ENCODE results near the gene USH2A.
"Not testable (repeated sequence)": the region's sequence is repeated elsewhere in the genome, so short reads cannot be mapped to it uniquely, and the experiment has no call there.

USH2A gene

DNA sequence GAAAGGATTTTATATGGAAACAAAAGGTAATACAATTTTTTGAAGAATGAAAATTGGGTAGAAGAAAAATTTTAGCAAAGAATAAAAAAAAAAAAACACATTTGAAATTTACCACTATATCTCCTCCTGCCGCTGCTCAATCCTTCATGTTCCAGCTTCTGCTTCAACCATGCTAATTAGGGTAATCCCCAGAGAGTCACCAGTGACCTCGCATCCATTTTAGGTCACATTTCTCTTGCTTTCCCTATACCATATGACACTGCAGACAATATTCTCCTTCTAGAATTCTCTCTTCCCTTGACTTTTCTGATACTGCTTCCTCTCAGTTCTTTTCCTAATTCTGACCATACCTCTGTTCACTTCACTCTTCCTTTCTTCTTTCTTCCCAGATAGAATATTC, 237.1 kb downstream of the USH2A start:
- DNase-seq = no peak

DNA sequence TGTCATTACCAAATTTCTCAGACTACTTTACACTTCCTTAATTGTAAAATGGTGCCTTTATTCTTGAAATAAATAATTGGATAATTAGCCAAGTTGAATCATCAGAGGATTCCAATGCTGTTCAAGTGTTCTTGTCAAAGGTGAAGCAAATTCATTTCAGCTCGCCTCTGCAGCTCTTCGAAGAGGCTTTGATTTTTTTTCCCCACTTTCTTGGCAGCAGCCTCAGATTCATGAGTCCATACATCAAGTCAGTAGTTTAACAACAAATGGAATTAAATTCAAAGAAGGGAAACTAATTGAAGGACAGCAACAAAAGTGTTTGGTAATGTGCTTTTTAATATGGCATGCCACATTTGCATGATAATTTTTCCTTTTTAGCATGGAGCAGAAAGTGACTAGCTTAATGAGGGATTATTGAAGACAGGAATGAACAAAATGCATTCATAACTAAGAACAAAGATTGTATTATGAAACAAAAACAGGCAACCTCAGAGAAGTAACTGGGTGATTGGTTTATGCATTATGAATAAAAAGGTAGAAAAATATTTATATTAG, 239.0 kb downstream of the USH2A start:
- DNase-seq = no peak

DNA sequence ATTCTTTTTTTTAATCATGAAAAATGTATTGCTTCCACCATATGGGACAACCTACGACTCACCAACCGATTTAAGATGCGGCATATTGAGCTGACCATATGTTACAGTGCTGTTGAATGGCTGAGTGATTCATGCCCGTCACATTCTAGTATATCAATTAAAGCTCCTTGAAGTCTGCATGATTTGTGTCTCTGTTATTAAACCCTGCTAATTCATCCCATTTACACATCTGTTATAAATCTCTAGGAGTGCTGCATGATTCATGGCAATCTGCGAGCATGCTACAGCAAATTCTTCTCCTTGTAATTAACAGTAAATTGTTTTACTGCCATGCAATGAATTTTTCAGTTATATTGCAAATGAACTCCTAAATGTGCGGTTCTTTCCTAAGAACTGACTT, 239.8 kb downstream of the USH2A start:
- no peak for DNase-seq

DNA sequence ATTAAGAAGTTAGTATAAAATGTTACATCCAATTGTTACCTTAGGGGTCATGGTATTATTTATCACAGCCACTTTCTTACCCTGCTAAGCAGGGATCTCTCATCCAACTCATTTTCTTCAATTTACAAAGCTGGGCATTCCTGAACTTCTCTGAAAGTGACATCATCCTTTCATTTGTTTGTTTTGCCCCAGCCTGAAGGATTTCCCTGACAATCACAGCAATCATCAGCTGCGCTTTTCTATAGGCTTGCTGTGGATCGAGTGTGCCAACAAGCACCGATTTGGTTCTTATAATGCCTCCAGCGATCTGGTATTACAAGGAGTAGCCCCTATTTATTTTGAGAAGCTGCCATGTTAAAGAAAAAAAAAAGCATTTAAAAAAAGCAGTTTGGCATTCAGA, 240.2 kb downstream of the USH2A start:
- no peak for DNase-seq

DNA sequence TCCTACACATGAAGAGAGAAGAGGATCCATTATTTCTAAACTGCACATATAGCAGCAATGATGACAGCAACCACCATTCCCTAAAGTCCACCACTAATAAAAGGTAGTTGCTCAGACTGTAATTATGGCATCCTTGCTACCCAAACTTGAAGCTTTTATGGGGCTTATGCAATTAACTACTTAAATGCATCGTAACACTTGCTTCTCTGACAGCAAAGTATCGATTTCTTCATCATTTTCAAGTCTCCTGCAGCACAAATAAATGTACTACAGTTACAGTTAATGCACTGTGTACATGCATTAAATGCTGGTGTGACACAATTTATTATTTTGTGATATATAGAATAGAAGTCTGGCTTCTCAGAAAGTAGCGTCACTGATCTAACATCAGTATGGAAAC, 241.7 kb downstream of the USH2A start:
- DNase-seq = no peak

DNA sequence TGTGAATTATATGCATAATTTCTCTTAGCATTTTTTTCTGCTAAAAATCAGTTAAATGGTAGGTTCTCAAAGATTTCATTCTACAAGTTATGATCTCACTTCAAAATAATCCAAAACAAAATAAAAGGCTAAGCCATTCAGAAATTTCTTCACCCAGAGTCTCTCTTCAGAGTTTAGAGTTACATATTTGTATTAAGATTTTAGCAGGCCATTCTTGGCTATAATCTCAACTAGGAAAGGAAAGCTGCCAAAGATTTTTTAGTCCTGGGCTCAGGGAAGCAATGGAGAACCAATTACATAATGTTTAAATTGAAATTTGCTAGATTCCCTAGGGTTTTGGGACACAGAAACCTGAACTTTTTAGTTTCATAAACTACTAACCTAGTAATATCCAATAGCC, 245.0 kb downstream of the USH2A start:
- DNase-seq = no peak

DNA sequence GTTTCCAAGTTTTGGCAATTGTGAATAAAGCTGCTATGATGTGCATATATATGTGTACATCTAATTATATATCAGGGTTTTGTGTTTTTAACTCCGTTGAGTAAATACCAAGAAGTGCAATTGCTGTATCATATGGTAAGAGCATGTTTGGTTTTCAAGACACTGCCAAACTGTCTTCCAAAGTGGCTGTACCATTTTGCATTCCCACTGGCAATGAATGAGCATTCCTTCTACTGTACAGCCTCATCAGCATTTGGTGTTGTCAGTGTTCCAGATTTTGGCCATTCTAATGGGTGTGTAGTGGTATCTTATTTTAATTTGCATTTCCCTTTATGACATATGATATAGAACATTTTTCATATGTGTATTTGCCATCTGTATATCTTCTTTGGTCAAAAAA, 246.3 kb downstream of the USH2A start:
- DNase-seq = no peak

DNA sequence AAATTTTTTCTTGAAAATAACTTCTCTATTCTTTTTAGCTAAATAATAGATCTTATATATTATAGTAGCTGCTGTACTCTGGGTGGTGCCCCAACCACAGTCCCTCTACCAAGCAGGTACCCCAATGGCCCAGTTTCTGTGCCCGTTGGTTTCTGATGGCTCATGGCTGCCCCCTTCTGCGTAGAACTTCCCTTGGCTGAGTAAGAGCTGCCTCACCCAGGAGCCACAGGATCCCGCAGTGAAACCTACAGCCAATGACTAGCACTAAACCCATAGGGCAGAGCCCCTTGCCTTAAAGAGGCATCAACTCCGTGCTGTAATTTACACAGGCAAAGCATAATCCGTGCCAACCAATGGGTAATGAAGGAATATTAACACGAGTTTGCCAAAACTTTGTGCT, 247.5 kb downstream of the USH2A start:
- no peak for DNase-seq

DNA sequence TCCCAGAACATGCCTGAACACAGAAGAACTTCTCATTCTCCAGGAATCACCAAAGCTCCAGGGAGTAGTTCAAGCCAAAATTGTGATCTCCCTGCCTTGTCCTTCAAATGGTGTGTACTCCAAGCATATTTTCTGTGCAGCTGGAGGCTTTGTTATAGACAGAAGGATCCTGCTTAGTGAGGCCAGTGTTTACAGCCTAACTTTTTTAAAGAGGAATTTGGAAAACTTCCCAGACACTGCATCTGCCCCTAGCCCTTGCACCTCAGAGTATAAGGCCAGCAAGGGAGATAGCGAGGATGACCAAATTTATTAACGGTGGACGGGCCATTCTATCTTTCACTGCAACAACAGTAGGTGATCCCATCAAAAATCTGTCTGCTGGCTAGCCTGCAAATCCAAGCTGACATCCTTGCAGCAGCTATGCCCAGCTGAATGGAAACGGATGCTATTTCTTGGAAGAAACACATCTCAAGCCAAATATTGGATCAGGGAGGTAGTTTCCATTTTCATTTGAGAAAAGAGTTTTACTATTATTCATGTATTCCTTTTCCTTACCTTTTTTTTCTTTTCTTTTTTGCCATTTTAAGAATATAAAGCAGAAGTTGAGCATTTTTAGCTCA, 249.8 kb downstream of the USH2A start:
- DNase-seq = no peak

DNA sequence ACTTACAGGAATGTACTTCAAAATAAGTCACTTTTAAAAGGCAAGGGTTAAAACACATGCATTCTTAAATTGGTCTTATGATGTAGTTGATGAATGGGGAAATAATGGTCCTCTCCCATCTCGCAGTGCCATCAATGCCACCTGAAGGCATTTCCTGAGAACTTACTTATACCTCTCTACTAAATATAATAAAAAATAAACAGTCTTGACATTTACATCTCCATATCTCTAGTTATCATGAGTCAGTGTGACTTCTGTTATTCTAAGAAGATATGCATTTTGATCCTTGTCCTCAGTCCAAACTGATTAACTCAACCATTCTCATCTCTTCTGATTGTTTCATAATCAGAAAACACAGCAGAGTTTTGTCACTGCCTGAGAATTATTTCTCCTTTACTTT, 253.9 kb downstream of the USH2A start:
- DNase-seq = no peak

DNA sequence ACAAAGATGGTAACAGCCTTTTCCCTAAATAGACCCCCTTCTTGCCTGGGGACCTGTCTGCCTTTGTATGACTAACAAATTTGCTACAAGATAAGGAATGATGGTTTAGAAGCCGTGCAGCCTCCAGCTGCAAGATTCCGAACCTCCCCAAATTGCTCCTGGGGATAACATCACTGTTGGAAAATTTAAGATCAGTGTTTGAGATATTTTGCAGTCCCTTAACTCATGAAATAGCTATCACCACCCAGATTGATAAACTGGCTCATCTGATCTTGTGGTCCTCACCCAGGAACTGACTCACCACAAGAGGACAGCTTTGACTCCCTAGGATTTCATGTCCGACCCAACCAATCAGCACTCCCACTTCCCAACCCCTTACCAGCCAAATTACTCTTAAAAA, 254.7 kb downstream of the USH2A start:
- no peak for DNase-seq

DNA sequence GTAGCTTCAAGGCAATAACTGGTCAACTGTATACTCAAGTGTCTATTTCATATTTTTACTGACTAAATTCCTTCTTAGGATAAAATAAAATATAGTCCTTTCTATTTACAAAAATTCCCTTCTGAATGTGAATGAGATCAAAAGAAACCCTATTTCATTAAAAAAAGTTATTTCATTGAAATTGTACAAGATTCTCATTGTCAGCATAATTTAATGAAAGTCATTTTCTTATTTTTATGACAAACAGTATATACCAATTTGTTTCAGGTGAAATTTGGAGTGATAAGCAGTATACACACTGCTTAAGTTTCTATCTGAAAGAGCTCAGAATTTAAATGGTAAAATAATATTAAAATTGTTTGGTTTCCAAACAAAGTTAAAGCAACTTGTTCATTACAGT, 269.2 kb downstream of the USH2A start:
- no peak for DNase-seq

DNA sequence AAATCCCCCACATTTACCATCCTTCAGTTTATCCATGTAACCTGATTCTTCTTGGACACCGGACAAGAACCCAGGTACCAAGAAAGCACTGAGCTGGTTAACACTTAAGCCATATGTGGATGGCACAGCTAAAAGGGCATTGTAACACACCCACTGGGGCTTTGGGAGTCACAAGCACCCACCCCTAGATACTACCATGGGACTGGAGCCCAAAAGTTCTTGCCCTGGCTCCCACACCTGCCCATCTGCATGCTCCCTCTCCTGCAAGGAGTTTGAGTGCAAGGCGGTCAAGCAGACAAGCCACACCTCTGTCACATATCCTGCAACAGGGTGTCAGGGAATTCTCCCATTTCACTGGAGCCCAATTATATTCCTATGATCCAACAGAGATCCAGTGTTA, 270.1 kb downstream of the USH2A start:
- no peak for DNase-seq

DNA sequence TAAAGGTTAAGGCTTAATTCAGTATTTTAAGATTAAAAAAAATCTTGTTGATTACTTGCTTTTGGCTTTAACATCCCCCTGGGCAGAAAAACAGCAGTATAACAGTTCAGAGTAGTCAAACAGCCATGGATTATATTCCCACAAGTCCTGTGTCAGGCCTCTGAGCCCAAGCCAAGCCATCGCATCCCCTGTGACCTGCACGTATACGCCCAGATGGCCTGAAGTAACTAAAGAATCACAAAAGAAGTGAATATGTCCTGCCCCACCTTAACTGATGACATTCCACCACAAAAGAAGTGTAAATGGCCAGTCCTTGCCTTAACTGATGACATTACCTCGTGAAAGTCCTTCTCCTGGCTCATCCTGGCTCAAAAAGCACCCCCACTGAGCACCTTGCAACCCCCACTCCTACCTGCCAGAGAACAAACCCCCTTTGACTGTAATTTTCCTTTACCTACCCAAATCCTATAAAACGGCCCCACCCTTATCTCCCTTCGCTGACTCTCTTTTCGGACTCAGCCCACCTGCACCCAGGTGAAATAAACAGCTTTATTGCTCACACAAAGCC, 277.7 kb downstream of the USH2A start:
- not testable (repeated sequence) for DNase-seq

DNA sequence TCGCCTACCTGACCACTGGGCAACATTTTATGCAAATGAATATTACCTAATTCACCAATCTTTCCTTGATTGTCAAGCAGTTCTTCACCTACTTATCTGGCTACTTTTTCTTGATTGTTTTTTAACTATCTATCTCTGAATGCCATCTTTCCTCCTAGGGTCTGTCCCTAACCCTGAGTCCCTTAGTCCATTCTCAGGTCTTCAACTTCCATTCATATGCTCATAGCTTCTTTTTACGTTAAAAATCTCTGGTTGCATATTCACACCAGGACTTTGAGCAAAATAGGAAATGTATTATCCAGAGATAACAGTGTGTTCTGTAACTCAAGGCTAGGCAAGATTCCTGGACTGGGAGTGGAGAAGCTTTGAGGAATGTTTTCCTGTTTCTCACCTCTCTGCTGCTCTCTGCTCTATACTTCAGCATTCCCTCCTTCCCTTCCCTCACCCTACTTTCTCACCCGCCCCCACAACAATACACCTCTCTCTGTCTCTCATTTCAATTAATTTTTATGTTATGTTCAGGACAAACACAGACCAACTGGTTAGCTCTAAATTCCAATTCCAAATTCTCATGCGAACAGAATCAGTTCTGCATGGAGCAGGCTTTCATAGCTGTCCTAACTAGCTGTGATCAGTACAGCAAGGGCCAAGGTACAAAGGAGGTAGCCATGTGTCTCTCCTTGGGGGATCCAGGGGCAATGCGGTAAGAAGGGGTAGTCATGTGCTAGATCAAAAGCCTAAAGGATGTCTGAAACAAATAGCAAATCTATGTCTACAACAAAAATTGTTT, 278.4 kb downstream of the USH2A start:
- no peak for DNase-seq

DNA sequence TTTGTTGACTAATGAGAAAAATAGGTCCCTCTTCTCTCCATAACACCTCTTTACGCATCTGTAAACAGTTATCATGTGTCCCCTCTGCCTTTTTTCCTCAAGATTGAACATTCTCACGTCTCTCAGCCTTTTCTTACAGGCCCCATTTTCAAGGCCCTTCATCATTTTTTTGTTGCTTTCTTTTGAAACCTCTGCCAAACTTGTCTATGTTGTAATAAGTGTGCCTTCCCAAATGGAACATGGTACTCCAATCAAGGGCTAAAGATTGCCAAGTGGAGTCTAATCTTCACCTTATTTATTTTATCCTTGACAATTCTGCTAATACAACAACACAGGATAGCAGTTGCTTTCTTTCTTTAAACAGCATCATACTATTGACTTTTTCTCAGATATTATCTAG, 280.3 kb downstream of the USH2A start:
- DNase-seq = no peak

DNA sequence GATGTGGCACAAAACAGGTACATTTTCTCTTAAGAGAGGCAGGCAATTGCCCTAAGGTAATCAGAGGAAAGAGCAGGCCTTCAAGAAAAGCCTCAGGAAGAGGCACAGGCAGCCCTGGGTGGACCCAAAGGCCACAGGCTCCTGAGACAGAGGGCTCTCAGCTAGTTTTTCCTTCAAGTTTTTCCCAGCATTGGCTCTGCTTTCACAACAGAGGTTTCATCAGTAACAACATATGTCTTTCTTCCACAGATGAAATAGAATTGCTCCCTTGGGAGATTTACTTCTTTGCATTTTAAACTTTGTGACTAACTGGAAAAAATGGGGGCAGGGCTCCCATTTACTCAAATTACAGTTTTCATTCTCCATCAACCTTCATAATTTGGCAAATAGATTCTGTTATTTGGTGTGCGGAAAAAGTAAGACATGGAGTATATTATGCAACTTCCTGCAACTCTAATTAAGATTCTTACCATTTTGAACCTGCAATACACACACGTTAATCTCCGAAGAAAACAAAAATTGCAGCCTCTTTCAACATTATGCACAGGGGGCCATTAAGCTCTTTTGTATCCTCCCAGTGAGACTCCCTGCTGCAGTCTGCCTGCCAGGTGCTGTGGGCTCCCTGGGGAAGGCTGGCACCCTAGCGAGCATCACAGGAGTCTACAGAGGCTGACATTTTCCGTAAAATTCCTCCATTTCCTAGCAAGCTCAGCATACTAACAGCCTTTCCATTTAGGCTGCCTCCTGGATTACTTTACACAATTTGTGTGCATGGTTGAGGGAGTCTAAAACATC, 282.3 kb downstream of the USH2A start:
- no peak for DNase-seq

DNA sequence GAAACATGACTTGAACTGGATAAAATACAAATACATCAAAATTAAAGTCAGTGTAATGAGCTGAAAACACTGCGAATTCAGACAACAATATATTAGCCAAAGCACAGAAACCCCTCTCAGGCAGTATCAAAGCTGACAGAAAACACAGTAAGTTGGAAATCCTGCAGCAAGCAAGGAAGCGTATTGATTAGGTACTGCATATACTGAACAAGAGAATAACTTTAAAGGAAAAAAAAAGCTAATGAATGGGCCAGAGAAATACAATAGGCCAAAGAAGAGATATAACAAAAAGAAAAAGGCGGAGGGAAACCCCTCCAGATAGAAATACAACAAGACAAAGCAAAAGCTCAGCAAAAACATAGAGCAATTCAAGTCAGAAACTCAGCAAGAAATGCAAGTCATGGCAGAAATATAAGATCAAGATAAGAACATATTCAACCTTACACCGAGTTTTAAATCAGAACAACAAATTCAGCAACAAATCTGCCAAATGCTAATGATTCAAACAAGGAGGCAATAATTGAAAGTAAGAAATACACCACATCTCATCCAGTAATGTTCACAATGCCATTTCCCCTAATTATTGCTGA, 299.0 kb downstream of the USH2A start:
- no peak for DNase-seq

DNA sequence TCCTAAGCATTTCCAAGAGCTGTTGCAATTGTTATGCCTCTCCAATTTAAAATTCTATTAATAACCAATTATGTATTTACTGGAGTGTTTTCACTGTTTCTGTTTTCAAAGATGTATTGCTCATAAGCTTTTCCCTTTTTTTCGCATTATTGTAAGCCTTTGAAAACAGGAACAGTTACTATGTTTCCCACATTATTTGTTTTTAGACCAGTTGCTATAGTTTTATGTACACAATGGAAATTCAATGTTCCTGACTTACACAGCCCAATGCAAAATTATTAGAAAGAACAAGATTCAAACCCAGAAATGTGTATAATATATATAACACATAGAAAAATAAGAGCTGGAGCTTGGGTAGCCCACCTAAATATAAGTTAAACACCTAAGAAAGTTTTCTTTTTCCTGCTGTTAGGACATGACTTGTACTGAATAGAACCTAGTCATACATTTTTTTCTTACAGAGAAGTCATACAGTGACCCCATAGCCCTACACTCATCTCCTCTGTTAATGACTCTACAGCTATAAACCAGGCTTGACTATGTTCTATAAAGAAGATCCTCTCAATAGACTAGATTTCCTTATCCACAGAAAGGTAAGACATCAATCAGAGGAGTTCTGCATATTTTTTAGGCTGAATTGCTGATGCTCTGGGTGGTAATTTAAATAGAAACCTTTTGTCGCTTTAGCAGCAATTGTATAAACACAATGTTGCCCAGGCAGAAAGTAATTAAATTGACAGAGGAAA, 299.6 kb downstream of the USH2A start:
- no peak for DNase-seq

DNA sequence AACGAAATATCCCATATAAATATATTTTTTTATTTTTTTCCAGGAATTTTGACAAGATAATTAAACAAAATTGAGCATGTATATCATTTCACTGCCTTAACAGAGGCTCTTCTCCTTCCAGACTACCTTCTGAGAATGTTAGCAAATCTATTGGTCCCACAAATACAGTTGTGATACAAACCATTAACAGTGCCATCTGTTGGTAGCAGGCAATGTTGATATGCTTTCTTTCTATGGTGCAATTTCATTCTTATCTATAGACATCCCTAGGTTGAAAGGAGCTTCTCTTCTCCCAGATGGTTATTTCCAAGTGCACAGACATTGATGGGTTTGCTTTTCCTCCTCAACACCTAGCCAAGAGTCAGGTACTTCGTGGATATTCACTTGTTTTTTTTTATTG, 303.6 kb downstream of the USH2A start:
- no peak for DNase-seq

DNA sequence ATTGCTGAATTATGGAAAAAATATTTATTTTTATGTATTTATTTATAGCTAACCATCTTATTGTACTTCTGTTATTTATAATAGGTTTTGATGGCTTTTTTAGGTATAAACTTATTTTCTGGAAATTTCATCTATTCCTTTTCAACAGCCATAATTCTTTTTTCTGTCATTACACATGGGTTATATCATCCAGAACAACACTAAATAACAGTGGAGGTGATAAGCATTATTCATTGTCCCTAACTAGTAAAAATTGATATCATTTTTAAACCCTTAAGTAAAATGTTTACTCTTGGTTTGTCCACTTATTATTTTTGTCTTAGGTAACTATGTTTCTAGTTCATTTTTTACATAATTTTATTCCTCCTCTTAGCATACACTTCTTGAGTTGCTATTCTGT, 309.1 kb downstream of the USH2A start:
- no peak for DNase-seq

DNA sequence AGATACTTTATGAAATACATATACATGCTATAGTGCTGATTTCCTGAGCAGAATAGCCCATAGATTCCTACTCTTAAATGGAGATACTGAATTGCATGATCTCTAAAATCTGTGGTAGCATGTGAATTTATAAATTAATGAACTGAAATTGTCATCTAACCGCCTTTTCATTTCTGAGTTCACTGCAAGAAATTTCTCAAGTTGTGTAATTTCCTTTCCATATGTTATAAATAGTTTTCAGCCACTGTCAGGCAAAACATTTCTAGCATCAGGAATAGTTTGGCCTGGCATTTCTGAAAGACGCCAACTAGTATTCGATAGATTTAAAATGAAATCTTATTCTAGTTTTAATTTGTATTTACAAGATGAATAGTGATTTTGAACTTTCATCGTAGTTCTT, 310.1 kb downstream of the USH2A start:
- DNase-seq = no peak

All from activated gamma-delta T cell treated with Interleukin-2 at 50 U/mL for 16 hours (primary cell).